ENCODE results near the gene RYR1.
"Not testable (repeated sequence)": the region's sequence is repeated elsewhere in the genome, so short reads cannot be mapped to it uniquely, and the experiment has no call there.

Gene RYR1

GRCh38 chr19:38490861-38491260 is 57.4 kb downstream of the RYR1 start:
- TF ChIP-seq, protein P1, sequence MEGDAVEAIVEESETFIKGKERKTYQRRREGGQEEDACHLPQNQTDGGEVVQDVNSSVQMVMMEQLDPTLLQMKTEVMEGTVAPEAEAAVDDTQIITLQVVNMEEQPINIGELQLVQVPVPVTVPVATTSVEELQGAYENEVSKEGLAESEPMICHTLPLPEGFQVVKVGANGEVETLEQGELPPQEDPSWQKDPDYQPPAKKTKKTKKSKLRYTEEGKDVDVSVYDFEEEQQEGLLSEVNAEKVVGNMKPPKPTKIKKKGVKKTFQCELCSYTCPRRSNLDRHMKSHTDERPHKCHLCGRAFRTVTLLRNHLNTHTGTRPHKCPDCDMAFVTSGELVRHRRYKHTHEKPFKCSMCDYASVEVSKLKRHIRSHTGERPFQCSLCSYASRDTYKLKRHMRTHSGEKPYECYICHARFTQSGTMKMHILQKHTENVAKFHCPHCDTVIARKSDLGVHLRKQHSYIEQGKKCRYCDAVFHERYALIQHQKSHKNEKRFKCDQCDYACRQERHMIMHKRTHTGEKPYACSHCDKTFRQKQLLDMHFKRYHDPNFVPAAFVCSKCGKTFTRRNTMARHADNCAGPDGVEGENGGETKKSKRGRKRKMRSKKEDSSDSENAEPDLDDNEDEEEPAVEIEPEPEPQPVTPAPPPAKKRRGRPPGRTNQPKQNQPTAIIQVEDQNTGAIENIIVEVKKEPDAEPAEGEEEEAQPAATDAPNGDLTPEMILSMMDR (IDR thresholded peaks at IDR 0.05; ENCODE audit: low read depth, low read length, missing control alignments), result no peak
- DNase-seq (ENCODE audit: low read depth), result no peak
- H3K4me3 ChIP-seq (ENCODE audit: low read depth, low read length), result no peak overlapping the region

DNA sequence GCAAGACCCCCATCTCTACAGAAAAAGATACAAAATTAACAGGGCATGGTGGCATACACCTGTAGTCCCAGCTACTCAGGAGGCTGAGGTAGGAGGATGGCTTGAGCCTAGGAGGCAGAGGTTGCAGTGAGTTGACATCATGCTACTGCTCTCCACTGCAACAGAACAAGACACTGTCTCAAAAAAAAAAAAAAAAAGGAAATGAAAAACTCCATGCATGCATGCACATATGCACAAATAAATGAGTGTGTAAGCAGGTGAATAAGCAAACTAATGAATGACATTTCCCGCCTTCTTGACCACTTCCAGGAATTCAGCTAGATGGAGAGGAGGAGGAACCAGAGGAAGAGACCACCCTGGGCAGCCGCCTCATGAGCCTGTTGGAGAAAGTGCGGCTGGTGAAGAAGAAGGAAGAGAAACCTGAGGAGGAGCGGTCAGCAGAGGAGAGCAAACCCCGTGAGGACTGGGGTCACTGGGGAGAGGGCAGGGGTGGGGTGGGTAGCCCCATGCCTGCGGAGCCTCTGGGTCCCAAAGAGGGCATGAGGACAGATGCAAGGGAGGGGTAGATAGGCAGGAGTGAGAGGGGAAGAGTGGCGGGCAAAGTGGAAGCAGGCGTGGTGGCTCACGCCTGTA is 58.8 kb downstream of the RYR1 start:
- TF ChIP-seq, protein P1 (IDR thresholded peaks at IDR 0.05; ENCODE audit: low read depth, low read length, missing control alignments), result no peak
- no peak for DNase-seq (ENCODE audit: low read depth)
- no peak overlapping the region for H3K4me3 ChIP-seq (ENCODE audit: low read depth, low read length)

DNA sequence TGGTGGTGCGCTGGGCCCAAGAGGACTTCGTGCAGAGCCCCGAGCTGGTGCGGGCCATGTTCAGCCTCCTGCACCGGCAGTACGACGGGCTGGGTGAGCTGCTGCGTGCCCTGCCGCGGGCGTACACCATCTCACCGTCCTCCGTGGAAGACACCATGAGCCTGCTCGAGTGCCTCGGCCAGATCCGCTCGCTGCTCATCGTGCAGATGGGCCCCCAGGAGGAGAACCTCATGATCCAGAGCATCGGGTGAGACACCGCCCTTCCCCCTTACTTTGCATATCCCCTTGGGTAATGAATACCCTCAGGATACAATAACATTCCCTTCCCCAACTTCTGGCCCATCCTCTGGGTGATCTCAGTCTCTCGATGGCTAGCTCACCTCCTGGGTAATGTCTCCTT is 60.9 kb downstream of the RYR1 start:
- TF ChIP-seq, protein P1 (IDR thresholded peaks at IDR 0.05; ENCODE audit: low read depth, low read length, missing control alignments), result no peak
- no peak for DNase-seq (ENCODE audit: low read depth)
- no peak overlapping the region for H3K4me3 ChIP-seq (ENCODE audit: low read depth, low read length)

DNA sequence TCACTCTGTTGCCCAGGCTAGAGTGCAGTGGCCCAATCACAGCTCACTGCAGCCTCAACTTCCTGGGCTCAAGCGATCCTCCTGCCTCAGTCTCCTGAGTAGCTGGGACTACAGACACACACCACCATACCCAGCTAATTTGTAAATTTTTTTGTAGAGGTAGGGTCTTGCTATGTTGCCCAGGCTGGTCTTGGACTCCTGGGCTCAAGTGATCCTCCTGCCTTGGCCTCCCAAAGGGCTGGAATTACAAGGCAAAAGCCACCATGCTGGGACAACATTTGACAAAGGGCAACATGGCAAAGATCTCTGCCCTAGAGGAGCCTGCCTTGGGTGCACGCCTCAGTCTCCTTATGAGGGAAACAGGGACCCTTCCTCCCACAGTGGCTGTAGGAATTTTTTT is 61.9 kb downstream of the RYR1 start:
- H3K4me3 ChIP-seq (ENCODE audit: low read depth, low read length); DNase-seq (ENCODE audit: low read depth): not testable (repeated sequence)

GRCh38 chr19:38496116-38496515 is 62.6 kb downstream of the RYR1 start:
- TF ChIP-seq, protein P1 (IDR thresholded peaks at IDR 0.05; ENCODE audit: low read depth, low read length, missing control alignments), result no peak
- H3K4me3 ChIP-seq (ENCODE audit: low read depth, low read length), result no peak overlapping the region
- DNase-seq (ENCODE audit: low read depth), result no peak

- H3K4me3 ChIP-seq (ENCODE audit: low read depth, low read length), result no peak overlapping the region
- no peak for DNase-seq (ENCODE audit: low read depth)
- TF ChIP-seq, protein P1 (IDR thresholded peaks at IDR 0.05; ENCODE audit: low read depth, low read length, missing control alignments), result no peak
Measured at GRCh38 chr19:38496603-38497487, 63.4 kb downstream of the RYR1 start.

DNA sequence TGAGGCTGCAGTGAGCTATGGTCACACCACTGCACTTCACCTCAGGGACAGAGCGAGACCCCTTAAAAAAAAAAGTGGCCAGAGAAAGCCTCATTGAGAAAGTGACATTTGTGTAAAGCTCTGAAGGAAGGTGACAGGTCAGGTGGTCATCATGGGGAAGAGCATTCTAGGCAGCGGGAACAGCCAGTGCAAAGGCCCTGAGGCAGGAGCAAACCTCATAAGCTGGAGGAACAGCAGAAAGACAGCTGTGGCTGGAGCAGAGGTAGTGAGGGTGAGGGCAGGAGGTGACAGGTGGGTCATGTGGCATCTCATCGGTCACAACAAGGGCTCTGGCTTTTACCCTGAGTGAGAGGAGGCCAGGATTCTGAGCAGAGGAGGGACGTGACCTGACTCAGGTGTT is 64.4 kb downstream of the RYR1 start:
- no peak for DNase-seq (ENCODE audit: low read depth)
- TF ChIP-seq, protein P1 (IDR thresholded peaks at IDR 0.05; ENCODE audit: low read depth, low read length, missing control alignments), result no peak
- no peak overlapping the region for H3K4me3 ChIP-seq (ENCODE audit: low read depth, low read length)

Data from GM12864 (cell line).